Mesodermal cell (in vitro differentiated cells): ENCODE measurements around the gene NNMT.

Source experiments
- H3K27ac ChIP-seq: 2 replicates; pipeline ENCODE4 v1.7.0; 2013; ENCODE audit warnings: mild to moderate bottlenecking, low read depth, low read length, moderate library complexity; ENCODE audit not compliant: severe bottlenecking
- H3K36me3 ChIP-seq: 2 replicates; pipeline ENCODE4 v1.7.1; 2013; ENCODE audit warnings: mild to moderate bottlenecking, low read length, moderate library complexity; ENCODE audit not compliant: control insufficient read depth, insufficient read depth
- H3K4me1 ChIP-seq: one replicate; pipeline ENCODE4 v1.7.1; 2013; ENCODE audit warnings: mild to moderate bottlenecking, low read length; ENCODE audit not compliant: insufficient read depth, control insufficient read depth, poor library complexity, severe bottlenecking
- H3K4me3 ChIP-seq: 2 replicates; pipeline ENCODE4 v1.7.0; 2013; ENCODE audit warnings: low read length, control low read depth, mild to moderate bottlenecking; ENCODE audit not compliant: insufficient read depth, poor library complexity, severe bottlenecking; ENCODE audit errors: extremely low read depth
- H3K9me3 ChIP-seq: 2 replicates; pipeline ENCODE4 v1.7.1; 2013; ENCODE audit warnings: mild to moderate bottlenecking, low read length, moderate library complexity; ENCODE audit not compliant: control insufficient read depth
- WGBS, 2 experiments: methylation state at CpG; one replicate each; pipeline ENCODE4 v1.1.5; 2013; ENCODE audit warnings: missing lambda C conversion rate in 2 of 2; ENCODE audit not compliant: insufficient coverage in 2 of 2; 5-methylcytosine and 5-hydroxymethylcytosine counted together

Gene NNMT

DNA sequence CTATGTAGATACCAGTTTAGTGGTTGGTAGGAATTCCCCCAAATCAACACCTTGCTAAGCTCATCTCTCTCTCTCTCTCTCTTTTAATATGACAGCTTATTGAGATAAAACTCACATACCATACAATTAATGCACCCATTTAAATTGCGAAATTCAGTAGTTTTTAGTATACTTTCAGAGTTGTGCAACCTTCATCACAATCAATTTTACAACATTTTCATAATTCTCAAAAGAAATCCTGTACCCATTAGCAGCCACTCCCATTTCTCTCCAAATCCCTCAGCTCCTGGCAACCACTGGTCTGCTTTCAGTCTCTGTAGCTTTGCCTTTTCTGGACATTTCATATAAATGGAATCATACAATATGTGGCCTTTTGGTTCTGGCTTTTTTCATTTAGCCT, 13.3 kb downstream of the NNMT start:
- H3K4me1 ChIP-seq: no peaks in the 10 kb centered on the region
- no peaks in the 10 kb centered on the region for H3K9me3 ChIP-seq
- H3K4me3 ChIP-seq: no peak overlapping the region
- peaks cover 23% of the 10 kb centered on the region for H3K36me3 ChIP-seq
- H3K27ac ChIP-seq: no peak overlapping the region
- 57% methylated on average over 1 of the region's 1 CpG; no CpG with 5 or more reads in 1 of the 2 experiments for WGBS, 2 experiments

DNA sequence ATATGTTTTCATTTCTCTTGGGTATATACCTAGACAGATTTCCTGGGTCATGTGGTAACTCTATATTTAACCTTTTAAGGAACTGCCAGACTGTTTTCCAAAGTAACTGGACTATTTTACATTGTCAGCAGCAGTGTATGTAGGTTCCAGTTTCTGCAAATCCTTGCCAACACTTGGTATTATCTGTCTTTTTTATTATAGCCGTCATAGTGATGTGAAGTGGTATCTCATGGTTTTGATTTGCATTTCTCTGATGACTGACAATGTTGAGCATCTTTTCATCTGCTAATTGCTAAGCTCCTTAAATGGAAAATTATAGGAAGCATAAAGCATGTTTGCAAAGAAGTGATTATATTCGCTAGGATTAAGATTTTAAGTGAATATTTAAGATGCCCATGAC, 13.9 kb downstream of the NNMT start:
- 100% methylated on average over 1 of the region's 2 CpGs for WGBS, 2 experiments
- Histone ChIP-seq H3K4me3 (no peak overlapping the region), H3K27ac (no peak overlapping the region), H3K36me3 (peaks cover 23% of the 10 kb centered on the region), H3K4me1 (no peaks in the 10 kb centered on the region), H3K9me3 (no peaks in the 10 kb centered on the region)

DNA sequence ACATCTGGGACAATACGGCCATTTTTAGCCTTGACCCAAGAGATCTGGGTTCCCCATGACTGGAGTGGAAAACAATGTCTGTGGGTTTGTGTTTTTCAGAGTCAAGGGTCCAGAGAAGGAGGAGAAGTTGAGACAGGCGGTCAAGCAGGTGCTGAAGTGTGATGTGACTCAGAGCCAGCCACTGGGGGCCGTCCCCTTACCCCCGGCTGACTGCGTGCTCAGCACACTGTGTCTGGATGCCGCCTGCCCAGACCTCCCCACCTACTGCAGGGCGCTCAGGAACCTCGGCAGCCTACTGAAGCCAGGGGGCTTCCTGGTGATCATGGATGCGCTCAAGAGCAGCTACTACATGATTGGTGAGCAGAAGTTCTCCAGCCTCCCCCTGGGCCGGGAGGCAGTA, 15.7 kb downstream of the NNMT start:
- H3K4me1 ChIP-seq: no peaks in the 10 kb centered on the region
- WGBS, 2 experiments: 91 to 94% methylated on average over 7 to 9 of the region's 10 CpGs

DNA sequence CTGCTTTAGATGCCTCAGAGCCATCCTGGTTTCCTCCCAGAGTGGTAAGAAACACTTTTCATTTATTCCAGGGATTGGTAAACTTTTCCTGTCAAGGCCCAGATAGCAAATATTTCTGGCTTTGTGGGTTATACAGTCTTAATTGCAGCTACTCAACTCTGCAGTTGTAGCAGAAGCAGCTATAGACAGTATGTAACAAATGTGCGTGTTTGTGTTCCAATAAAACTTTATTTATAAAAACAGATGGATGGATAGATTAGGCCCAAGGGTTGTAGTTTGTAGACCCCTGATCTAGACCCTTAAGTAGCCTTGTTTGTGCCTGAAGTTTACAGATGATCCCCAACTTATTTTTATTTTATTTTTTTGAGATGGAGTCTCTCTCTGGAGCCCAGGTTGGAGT, 17.9 kb downstream of the NNMT start:
- Histone ChIP-seq H3K9me3 (no peaks in the 10 kb centered on the region), H3K27ac (no peak overlapping the region), H3K4me1 (no peaks in the 10 kb centered on the region), H3K36me3 (peaks cover 18% of the 10 kb centered on the region), H3K4me3 (no peak overlapping the region)
- 100% methylated on average over 1 of the region's 1 CpG; no CpG with 5 or more reads in 1 of the 2 experiments for WGBS, 2 experiments

More for the DNA sequence above, 15.7 kb downstream of the NNMT start:
- Histone ChIP-seq H3K9me3 (no peaks in the 10 kb centered on the region), H3K27ac (no peak overlapping the region), H3K4me3 (no peak overlapping the region), H3K36me3 (peaks cover 25% of the 10 kb centered on the region)

DNA sequence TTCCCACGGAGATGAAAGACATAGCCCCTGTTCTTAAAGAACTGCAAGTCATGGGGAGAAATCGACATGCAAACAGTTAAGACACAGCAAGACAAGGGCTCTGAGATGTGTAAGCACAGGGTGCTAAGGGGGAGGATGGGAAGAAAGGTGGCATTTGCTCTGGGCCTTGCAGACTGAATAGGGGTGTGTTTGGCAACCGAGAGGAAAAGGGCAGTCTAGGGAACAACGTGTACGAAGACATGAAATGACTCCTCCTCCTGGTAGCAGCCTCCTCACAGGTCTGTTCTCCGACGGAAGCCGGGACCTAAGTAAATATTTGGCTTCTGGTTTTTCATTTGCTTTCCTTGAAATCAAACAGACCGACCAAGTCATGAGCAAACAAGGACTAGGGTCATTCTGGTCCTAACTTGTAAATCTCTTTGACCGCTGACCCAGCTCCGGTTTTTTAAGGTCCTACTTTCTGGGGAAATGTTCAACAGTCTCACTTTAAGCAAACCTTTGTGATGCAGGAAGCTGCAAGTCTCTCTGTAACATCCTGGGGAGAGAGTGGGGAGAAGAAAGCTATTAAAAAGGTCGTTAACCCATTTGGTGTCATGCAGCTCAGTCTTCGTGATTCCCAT, 19.7 kb downstream of the NNMT start:
- no peaks in the 10 kb centered on the region for H3K9me3 ChIP-seq
- H3K4me3 ChIP-seq: no peak overlapping the region
- peaks cover 6% of the 10 kb centered on the region for H3K4me1 ChIP-seq
- no peak overlapping the region for H3K27ac ChIP-seq
- H3K36me3 ChIP-seq: peaks cover 16% of the 10 kb centered on the region
- 52 to 56% methylated on average over 10 to 13 of the region's 13 CpGs for WGBS, 2 experiments

DNA sequence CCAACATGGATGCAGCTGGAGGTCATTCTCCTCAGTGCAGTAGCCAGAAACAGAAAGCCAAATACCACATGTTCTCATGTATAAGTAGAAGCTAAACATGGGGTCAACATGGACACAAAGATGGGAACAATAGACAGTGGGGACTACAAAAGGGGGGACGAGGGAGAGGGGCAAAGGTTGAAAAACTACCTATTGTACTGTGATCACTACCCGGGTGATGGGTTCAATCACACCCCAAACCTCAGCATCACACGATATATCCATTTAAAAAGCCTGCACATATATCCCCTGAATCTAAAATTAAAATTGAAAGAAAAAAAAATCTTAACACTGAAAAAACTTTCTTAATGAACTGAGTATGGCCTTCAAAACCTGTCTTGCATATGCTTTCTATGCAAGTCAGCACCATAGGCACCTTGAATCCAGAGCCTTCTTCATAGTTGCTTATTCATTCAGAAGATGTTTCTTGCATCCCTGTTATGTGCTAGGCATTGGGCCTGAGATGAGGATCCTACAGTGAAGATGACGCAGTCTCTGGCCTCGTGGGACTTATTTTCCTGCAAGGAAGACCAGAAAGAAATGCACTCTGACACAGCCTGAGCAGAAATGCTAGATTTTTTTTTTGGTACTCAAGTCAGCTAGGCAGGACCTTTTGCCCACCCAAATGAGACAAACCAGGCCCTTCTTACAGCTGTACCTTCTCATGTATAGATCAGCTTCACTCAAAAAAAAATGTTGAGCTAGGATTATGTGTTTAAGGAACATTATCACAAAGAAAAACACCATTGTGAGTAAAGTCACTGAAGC, 21.0 kb downstream of the NNMT start:
- H3K4me1 ChIP-seq: peaks cover 6% of the 10 kb centered on the region
- 90 to 100% methylated on average over 2 of the region's 5 CpGs for WGBS, 2 experiments
- no peak overlapping the region for H3K27ac ChIP-seq
- H3K36me3 ChIP-seq: peaks cover 13% of the 10 kb centered on the region
- H3K9me3 ChIP-seq: no peaks in the 10 kb centered on the region
- H3K4me3 ChIP-seq: no peak overlapping the region

DNA sequence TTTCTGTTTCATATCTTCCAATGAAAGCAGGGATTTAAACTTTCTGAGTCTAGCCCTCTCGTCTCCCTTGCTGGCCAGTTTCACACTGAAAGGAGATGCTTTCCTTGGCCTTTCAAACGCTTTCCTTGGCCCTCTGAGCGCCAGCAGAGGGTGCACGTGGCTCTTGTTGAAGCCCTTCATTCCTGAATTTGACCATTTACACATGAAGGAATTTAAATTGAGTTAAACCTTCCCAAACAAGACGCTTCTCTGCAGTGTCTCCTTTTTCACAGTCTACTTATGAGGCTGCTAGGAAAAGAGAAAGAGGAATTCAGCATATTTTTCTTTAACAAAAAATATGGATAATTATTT, 21.6 kb downstream of the NNMT start:
- no peak overlapping the region for H3K27ac ChIP-seq
- no peak overlapping the region for H3K4me3 ChIP-seq
- 16 to 28% methylated on average over 3 to 4 of the region's 5 CpGs for WGBS, 2 experiments
- H3K9me3 ChIP-seq: no peaks in the 10 kb centered on the region
- H3K36me3 ChIP-seq: peaks cover 8% of the 10 kb centered on the region
- peaks cover 6% of the 10 kb centered on the region for H3K4me1 ChIP-seq

DNA sequence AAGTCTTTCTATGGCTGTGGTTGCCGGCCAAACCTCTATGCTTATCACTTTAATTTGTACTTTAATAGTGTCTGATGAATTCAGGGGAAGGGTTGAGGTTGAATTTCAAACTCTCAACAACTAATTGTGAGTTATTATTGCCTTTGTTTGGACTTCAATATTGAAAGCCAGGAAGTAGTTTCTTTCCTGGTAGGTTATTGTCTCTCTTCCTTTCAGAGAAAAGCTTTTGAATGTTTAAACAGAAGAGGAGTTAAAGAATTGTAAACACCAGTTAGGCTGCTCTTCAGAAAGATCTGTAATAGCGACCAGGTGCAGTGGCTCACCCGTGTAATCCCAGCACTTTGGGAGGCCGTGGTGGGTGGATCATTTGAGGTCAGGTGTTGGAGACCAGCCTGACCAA, 22.2 kb downstream of the NNMT start:
- no peaks in the 10 kb centered on the region for H3K9me3 ChIP-seq
- H3K4me1 ChIP-seq: peaks cover 6% of the 10 kb centered on the region
- H3K4me3 ChIP-seq: no peak overlapping the region
- H3K36me3 ChIP-seq: peaks cover 3% of the 10 kb centered on the region
- no peak overlapping the region for H3K27ac ChIP-seq
- 63 to 74% methylated on average over 1 to 3 of the region's 4 CpGs for WGBS, 2 experiments

DNA sequence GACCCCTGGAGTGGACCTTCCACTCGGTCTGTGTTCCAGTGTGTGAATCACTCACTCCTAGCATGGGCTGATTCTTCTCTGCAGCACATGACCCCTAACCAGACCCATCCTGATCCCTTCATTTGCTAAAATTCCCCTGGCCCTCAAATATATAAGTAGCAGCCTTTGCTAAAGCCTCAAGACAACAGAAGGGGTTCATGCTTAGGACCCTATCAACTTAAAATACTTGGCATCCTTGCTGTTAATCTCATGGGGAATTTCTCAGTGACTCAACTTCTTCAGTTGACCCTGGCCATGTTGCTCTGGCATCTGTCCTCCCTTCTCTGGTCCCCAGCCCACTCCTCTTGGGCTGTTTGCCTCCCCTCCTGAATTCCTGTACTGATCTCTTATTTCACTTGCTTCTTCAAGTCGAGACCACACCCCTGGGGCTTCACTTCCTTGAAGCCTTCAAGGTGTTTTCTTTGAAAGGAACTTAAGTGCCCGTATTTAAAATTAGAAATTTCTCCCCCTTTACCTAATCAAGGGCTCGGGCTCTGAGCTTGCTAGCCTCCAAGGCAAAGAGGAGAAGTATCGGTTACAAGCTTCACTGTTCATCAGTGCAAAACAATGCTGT, 23.6 kb downstream of the NNMT start:
- Histone ChIP-seq H3K27ac (no peak overlapping the region), H3K4me1 (peaks cover 6% of the 10 kb centered on the region), H3K9me3 (peaks cover 5% of the 10 kb centered on the region), H3K4me3 (no peak overlapping the region), H3K36me3 (peaks cover 3% of the 10 kb centered on the region)
- 83% methylated on average over 3 to 4 of the region's 5 CpGs for WGBS, 2 experiments

DNA sequence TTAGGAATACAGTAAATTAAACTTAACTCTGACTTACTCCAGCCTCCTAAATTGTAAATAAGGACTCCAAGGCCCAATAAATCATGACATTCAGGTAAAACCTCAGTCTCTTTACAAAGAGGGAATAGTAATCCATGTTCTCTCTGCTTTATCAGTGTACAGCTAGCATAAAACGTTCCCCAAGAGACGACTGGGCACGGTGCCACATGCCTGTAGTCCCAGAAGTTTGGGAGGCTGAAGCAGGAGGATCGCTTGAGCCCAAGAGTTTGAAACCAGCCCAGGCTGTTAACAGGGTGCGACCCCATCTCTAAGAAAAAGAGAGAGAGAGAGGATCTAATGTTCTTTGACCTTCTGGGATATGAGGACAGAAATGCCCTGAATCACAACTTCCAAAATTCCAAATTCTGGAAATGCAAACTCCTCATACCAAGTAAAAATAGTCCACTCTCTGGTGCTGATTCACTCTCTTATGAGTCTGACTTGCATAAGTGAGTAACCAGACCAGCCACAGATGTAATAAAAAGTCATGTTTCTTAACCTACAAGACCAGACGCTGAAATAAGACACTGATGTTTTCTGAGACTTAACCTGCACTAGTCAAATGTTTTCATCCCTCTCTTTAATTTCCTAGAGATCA, 25.5 kb downstream of the NNMT start:
- peaks cover 5% of the 10 kb centered on the region for H3K9me3 ChIP-seq
- no peaks in the 10 kb centered on the region for H3K36me3 ChIP-seq
- WGBS, 2 experiments: 80 to 100% methylated on average over 1 to 5 of the region's 6 CpGs
- H3K27ac ChIP-seq: no peak overlapping the region
- H3K4me1 ChIP-seq: peaks cover 6% of the 10 kb centered on the region
- no peak overlapping the region for H3K4me3 ChIP-seq
